ENCODE data around the gene RAB40B. TPM values are rescaled to one million over a fixed set of nuclear protein-coding genes. Genes with fewer than 3 reads are reported as not detected.

RAB40B gene
- total RNA-seq, 4 donors from 2014 or later = 4.1 to 18.5 (median 11.3) TPM

- intact Hi-C loops (cut with DNase I; ENCODE audit: low total_unique reads) = no loop called here
- no peaks in the 10 kb centered on the region for H3K27me3 ChIP-seq
- no peak overlapping the region for H3K4me3 ChIP-seq
- TF ChIP-seq, protein P1, sequence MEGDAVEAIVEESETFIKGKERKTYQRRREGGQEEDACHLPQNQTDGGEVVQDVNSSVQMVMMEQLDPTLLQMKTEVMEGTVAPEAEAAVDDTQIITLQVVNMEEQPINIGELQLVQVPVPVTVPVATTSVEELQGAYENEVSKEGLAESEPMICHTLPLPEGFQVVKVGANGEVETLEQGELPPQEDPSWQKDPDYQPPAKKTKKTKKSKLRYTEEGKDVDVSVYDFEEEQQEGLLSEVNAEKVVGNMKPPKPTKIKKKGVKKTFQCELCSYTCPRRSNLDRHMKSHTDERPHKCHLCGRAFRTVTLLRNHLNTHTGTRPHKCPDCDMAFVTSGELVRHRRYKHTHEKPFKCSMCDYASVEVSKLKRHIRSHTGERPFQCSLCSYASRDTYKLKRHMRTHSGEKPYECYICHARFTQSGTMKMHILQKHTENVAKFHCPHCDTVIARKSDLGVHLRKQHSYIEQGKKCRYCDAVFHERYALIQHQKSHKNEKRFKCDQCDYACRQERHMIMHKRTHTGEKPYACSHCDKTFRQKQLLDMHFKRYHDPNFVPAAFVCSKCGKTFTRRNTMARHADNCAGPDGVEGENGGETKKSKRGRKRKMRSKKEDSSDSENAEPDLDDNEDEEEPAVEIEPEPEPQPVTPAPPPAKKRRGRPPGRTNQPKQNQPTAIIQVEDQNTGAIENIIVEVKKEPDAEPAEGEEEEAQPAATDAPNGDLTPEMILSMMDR (IDR thresholded peaks at IDR 0.05) = no peak
- TF ChIP-seq POLR2A (IDR thresholded peaks at IDR 0.05) = no peak
- H3K4me1 ChIP-seq = no peaks in the 10 kb centered on the region
- DNase-seq = no peak
- H3K27ac ChIP-seq = no peak overlapping the region
- H3K36me3 ChIP-seq = no peaks in the 10 kb centered on the region
- peaks cover 0 to 6% of the 10 kb centered on the region in 2 donors for H3K9me3 ChIP-seq
Measured at GRCh38 chr17:82740906-82741759, 42.6 kb upstream of the RAB40B start.

GRCh38 chr17:82737967-82738877 lies 39.7 kb upstream of the RAB40B start:
- Histone ChIP-seq H3K4me3 (no peak overlapping the region), H3K27me3 (no peaks in the 10 kb centered on the region), H3K9me3 (peaks cover 0 to 6% of the 10 kb centered on the region in 2 donors), H3K27ac (no peak overlapping the region), H3K36me3 (no peaks in the 10 kb centered on the region), H3K4me1 (no peaks in the 10 kb centered on the region)
- intact Hi-C loops (cut with DNase I; ENCODE audit: low total_unique reads) = no loop called here
- DNase-seq = peak in 1 of 2 donors; percentile 36
- TF ChIP-seq POLR2A (IDR thresholded peaks at IDR 0.05) = no peak
- TF ChIP-seq, protein P1 (IDR thresholded peaks at IDR 0.05) = no peak

DNA sequence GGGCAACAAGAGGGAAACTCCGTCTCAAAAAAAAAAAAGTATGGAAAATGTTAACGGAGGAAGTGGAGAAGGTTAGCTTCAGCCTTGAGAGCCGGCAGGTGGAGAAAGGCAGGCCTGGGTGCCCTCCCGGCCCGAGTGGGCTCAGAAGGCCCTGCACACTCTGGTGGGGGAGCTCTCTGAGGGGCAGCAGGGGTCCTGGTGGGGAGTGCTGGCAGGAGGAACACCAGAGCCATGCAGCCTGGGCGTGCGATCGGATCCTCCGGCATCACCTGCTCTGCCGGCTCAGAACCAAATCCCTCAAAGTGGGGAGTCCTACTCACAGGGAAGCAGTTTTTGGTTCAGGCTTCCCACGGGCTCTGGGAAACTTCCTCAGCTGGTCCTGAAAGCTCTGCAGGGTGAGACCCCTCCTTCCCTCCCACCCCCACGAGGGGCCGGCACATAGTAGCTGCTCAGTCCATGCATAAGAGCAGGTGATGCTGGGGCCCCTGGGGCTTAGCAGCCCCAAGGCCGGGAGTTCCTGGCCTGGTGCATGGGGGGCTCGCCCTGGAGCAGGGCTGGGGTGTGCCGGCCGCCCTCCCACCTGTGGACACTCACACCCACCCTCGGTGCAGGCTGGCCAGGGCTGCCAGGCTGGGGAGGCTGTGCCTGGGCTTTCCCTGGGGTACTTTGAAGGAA lies 38.1 kb upstream of the RAB40B start:
- DNase-seq = no peak
- Histone ChIP-seq H3K9me3 (peaks cover 0 to 6% of the 10 kb centered on the region in 2 donors), H3K27ac (peak overlapping the region in 1 of 2 donors; percentile 7), H3K4me3 (peak overlapping the region in 1 of 2 donors; percentile 85), H3K36me3 (no peaks in the 10 kb centered on the region), H3K27me3 (no peaks in the 10 kb centered on the region), H3K4me1 (no peaks in the 10 kb centered on the region)
- intact Hi-C loops (cut with DNase I; ENCODE audit: low total_unique reads) = no loop called here
- TF ChIP-seq, protein P1 (IDR thresholded peaks at IDR 0.05) = no peak
- no peak for TF ChIP-seq POLR2A (IDR thresholded peaks at IDR 0.05)

DNA sequence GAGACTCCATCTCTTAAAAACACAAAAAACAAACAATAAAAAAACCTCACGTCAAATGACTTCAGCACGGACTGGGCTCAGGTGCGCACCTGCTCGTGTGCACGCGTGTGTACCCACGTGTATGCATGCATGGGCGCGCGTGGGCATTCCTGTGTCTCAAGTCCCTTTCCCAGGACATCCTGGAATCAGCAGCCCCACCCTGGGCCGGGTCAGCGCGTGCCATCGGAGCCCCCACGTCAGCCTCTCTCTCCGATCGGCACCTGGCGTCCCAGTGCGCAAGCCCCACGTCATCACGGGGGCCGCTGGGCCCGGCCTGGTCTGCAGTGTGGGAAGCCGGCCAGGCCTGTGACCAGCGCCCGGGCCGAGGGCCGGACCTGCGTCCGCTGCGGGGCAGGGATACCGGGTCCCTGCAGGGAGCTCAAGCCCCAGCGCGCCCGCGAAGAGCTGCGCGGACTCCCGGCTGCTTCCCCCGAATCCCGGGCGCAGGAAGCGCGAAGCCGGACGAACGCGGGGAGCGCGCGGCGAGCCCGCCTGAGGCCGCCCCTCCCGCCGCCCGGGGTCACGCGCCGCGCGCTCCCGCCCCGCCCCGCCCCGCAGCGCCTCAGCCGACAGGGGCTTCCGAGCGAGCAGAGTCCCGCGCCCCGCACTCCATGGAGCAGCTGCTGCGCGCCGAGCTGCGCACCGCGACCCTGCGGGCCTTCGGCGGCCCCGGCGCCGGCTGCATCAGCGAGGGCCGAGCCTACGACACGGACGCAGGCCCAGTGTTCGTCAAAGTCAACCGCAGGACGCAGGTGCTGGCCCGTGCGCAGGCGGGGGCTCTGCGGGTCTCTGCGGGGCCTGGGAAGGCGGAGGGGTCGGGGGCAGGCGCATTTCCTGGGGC lies 36.7 kb upstream of the RAB40B start, which contains the start of gene FN3K:
TSS of gene FN3K (plus strand) at position 629 of the 880 bp plus-strand sequence. CDS start at position 651, 22 bp downstream.
- Histone ChIP-seq H3K36me3 (no peaks in the 10 kb centered on the region), H3K4me1 (no peaks in the 10 kb centered on the region), H3K9me3 (no peaks in the 10 kb centered on the region), H3K4me3 (peak within 1 kb of the TSS; percentile 31 to 85), H3K27me3 (no peaks in the 10 kb centered on the region), H3K27ac (peak within 1 kb of the TSS; percentile 56 to 87)
- intact Hi-C loops (cut with DNase I; ENCODE audit: low total_unique reads) = no loop called here
- TF ChIP-seq POLR2A (IDR thresholded peaks at IDR 0.05) = peak in 1 of 2 donors; percentile 54
- TF ChIP-seq, protein P1 (IDR thresholded peaks at IDR 0.05) = peak in 1 of 4 experiments; percentile 14
- DNase-seq = peak; percentile 54 to 68

All from uterus (tissue), 4 donors.